Kasumi-1 (cell line): ENCODE results near the gene ACACA.
"Not testable (repeated sequence)": the region's sequence is repeated elsewhere in the genome, so short reads cannot be mapped to it uniquely, and the experiment has no call there.

Experiments used
- DNase-seq, 2 experiments: peaks; one replicate each; lab custom pipeline; 2025; lab: John Stamatoyannopoulos, UW

The ACACA gene

GRCh38 chr17:37177254-37177870 is 229.3 kb downstream of the ACACA start:
- no peak for DNase-seq

DNA sequence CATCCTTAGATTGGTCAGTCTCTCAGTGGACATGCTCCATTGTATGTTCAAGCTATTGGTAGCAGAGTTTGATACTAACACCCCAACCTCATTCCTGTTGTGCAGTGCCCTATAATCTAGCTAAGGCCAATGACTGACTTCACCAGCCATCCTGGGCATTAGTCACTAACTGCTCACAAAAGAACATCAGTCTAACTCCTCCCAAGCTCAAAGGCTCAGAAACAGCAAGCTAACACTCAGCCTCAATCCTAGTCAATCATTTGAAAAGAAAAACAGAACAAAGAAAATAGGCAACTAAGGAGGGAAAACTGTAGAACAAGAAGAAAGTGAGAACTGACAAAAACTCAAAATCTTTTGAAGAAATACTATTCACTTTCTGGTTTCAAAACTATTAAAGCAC is 229.9 kb downstream of the ACACA start:
- no peak for DNase-seq

DNA sequence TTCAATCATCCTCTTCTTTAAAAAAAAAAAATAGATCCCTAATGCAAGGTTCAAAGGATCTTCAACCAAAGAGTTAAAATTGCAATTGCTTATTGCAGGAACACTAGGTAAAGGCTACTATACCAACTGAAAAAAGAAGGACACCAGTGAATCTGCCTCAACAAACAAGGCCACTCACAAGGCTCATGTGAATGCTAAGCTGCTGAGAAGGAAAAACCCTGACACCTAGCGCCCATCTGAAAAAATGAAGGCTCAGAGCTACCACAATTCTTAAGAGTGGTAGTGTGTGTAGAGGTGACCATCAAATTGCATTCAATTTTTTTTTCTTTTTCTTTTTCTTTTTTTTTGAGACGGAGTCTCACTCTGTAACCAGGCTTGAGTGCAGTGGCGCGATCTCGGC is 232.4 kb downstream of the ACACA start:
- DNase-seq: no peak

DNA sequence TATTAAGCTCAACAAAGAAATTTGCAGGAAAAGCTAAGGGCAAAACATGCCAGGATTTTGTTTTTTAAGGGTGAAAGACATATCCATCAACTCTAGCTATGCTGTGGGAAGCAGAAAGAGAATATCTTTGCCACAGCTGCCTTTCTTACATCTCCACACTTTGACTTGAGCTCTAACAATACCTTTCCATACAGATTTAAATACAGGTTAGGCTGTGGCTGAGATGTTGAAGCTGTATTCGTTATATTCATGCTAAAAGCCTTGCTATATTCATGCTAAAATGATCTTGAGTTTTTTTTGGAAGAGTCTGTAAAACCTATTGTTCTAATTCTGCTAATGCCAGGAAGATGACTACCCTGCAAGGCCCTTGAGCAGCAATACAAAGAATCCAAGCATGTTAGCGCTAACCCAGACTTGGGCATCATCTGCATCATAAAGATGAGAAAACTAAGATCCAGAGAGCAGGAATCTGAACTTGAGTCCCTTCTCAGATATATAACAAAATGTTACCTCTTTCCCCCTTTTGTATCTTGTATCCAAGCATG is 235.7 kb downstream of the ACACA start:
- DNase-seq: no peak

GRCh38 chr17:37168731-37169353 is 237.8 kb downstream of the ACACA start:
- DNase-seq: no peak

DNA sequence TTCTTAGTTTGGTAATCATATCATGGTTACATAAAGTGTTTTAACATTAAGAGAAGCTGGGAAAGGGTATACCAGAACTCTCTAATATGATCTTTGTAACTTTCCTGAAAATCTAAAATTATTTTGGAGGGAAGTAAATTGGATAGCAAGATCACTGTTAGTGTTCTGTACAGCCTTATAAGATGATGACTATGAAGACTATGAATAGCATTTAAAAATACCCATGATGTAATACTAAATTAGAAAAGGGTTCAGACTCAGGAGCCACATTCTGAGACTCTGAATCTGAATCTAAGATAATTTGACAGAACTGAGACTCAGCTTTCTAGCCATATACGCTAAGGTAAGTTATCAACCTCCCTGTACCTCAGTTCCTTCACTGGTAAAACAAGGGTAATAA is 238.9 kb downstream of the ACACA start:
- no peak for DNase-seq

DNA sequence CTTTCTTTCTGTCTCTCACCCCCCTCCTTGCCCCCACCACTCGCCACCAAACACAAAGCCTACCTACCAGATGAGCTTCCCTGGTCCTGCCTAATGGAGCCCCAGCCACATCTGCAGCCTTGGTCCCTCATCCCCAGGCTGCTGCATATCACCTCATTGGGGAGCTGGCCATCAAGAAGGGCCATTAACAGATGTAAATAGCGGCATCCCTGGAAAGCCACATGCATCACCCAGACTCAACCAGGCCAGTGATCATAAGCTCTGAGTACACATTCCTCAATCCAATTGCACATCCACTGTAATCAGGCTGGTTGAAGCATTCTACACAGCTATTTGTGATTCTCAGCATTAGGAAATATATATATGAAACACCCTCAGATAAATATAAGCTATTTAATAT is 242.6 kb downstream of the ACACA start:
- no peak for DNase-seq

GRCh38 chr17:37162800-37163199 is 243.8 kb downstream of the ACACA start:
- DNase-seq: no peak

- DNase-seq: no peak
These were observed 245.7 kb downstream of the ACACA start for GRCh38 chr17:37160944-37161343.

GRCh38 chr17:37158290-37158689 is 248.3 kb downstream of the ACACA start:
- no peak for DNase-seq

- no peak for DNase-seq
These were observed 258.5 kb downstream of the ACACA start for GRCh38 chr17:37148156-37148555.

GRCh38 chr17:37147301-37147812 is 259.3 kb downstream of the ACACA start:
- DNase-seq: peak; percentile 14 to 47

DNA sequence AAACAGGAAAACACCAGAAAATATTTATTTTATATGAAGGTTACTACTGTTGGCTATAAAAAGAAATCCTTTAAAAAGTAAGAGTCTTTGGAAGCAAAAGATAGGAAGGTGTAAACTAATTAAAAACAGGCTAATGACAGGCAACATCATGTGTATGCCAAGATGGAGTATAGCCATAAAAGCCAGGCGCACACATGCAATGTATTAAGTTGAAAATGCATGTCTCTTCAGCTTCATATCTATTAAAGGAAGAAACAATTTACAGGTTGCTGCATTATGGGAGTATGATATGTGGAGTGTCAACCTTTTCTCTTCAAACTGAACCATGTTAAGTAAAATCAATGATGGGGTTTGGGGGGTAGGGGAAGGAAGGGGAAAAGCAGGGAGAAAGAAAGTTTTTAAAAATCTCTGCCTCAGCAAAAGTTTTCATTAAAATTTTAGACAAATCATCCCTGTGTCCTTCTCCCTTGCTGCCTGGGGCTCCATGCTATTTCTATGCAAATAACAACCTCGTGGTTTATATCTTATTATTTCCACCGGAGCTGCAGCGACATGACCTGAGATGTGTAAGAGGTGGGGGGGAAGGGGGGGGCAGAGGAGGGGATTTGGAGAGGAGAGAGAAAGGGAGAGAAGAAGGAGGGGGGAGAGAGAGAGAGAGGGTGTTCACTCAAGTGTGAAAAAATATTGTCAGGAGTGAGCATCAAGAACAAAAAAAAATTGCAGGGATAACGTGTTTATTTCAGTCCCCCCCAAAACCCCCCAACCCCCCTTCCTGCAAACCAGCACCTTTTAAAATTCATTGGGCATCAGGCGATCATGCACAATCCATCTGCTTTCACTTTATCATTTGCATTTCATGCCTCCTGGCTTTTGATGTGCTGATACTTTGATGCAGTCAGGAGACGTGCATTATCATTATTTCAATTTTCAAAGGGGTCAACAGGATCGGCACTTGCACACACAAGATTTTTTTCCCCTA is 260.3 kb downstream of the ACACA start:
- DNase-seq: no peak

- no peak for DNase-seq
These were observed 262.4 kb downstream of the ACACA start for GRCh38 chr17:37144075-37144701.

GRCh38 chr17:37143558-37143957 is 263.1 kb downstream of the ACACA start:
- DNase-seq: not testable (repeated sequence)

DNA sequence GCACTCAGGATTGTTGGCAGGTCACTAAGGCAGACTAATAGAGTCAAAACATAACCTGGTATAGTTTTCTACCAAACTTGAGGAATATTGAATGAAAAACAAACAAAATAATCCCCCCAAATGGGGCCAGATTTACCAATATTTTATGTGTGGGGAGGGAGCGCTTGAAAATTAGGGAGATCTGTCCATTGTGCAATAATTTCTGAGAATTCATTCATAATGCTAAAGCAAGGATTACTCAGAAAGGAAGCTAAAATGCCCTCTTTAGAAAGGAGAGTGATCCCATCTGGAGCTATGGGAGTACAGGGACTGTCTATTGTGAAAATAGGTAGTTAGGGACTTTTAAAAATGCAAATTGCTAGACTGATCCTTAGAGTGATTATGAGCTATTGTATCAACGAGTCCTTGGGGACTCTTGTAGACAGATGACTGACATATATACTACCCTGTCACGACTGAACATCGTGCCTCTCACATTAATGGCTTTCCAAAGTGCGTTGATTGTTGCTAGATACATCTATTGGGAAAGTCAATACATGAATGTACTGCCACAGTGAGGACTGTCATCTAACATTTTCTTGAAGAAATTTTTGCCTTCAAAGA is 264.2 kb downstream of the ACACA start:
- DNase-seq: no peak

DNA sequence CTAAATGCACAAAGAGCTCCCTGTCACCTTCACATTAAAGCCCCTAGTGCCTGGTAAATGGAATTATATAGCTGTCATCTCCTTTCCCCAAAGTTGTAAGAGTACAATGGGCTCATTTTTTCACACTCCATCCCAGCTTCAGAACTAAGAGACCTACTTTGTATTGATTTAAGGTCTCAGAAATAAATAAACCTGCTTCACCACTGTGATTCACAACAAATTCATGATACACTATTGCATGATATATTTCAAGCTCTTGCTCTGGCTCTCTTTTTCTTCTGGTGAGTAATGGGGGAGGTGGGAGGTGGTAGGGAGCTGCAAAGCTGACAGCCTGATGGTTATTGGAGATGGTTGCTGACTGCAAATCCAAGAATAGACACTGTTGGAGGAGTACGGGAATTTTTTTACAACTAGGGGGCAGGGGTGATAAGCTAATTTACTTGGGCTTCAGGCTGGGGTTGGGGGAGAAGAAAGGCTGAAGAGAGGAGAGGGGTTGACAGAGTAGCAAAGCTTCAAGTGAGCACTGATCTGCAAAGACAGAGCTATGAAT is 268.0 kb downstream of the ACACA start:
- no peak for DNase-seq

DNA sequence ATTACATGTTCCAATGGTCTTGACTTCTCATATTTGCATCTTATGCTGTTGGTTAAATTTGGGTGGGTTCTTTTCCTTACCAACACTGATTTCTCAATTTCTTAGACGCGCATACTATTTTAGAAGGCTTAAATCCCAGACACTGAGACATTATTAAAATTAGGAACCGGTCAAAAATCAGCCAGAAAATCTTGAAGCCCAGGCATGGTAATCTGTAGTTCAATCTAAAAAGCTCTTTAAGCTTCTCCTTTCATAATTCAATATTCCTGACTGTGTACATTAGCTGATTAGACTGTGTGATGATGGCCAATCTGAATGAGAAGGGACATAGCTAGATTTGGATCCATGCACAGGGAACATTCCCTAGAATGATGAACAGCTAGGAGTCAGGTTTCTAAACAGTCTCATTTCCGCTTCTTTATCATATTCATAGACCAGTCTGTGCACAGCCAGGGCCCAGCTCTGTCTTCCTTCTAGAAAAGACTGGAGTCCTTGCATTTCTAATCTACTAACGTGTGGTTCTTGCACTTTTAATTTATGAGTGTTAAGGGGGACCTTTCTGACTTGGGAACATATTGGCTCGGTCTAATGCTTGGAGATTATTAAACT is 268.6 kb downstream of the ACACA start:
- no peak for DNase-seq

DNA sequence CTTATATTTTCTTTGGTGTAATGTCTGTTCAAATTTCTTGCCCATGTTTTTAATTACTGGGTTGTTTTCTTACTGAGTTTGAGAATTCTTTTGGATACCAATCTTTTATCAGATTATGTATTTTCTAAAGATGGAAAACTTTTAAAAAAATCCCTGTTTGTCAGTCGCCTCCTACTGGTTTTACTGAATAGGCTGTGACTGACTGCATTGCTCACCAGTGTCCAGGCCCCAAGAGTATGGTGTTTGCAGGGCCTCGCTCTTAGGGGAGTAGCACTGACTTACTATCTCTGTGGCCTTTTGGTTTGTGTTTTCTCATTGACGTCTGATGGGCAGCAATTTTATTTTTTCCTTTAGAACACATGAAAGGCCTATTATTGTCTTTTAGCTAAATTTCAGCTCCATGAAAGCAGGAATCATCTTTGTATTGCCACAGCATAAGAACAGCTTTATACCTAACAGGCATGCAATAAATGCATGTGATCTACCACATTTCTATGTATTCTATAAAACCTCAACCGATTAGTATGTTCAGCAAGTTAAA is 269.5 kb downstream of the ACACA start:
- no peak for DNase-seq

DNA sequence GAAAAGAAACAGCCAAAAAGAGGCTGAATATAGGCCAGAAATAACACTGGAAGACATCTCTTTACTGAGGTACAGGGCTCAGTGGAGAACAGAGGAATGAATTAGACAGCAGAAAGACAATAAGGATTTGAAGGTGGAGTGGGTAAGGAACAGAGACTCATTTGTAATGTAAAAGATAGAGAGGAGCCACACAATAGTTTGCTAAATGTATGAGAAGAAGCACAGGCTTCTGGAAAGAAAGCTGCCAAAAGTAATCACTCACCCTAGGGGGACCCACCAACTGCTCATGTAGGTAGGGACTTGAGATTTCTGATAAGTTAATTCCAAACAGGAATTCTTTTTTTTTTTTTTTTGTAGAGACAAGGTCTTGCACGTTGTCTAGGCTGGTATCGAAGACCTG is 271.1 kb downstream of the ACACA start:
- no peak for DNase-seq
